ENCODE measurements around the gene NSG1. TPM values are rescaled to one million over a fixed set of nuclear protein-coding genes. Genes with fewer than 3 reads are reported as not detected.

Gene NSG1
- total RNA-seq, 1 donor from 2014 or later = not detected

DNA sequence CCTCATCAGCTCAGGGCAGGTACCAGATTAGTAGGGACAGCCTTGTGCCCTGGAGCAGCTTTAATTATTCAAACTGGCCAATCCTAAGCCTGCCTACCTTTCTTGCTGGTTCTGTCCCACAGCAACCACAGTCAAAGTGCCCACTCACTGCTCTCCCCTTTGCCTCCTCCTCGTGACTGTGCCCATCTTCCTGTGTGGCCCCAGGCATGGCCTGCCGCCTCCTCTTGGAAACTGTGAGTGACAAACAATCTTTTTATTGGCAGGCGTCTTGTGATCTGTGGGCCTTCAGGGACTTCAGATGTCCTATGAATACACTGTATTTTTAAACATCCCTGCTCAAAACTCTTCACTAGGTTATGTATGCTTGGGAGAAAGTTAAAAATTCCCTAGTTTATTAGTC is 22.8 kb upstream of the NSG1 start:
- H3K4me3 Mint-ChIP-seq = no peak overlapping the region

GRCh38 chr4:4364486-4365208 is 22.3 kb upstream of the NSG1 start:
- Mint-ChIP-seq H3K9me3 (peaks cover 6% of the 10 kb centered on the region), H3K36me3 (ENCODE audit: low read depth) (no peaks in the 10 kb centered on the region), H3K4me1 (no peaks in the 10 kb centered on the region), H3K27me3 (peaks cover 31% of the 10 kb centered on the region), H3K27ac (no peak overlapping the region), H3K4me3 (no peak overlapping the region)
- no peak for DNase-seq
- TF ChIP-seq, protein P1, sequence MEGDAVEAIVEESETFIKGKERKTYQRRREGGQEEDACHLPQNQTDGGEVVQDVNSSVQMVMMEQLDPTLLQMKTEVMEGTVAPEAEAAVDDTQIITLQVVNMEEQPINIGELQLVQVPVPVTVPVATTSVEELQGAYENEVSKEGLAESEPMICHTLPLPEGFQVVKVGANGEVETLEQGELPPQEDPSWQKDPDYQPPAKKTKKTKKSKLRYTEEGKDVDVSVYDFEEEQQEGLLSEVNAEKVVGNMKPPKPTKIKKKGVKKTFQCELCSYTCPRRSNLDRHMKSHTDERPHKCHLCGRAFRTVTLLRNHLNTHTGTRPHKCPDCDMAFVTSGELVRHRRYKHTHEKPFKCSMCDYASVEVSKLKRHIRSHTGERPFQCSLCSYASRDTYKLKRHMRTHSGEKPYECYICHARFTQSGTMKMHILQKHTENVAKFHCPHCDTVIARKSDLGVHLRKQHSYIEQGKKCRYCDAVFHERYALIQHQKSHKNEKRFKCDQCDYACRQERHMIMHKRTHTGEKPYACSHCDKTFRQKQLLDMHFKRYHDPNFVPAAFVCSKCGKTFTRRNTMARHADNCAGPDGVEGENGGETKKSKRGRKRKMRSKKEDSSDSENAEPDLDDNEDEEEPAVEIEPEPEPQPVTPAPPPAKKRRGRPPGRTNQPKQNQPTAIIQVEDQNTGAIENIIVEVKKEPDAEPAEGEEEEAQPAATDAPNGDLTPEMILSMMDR (IDR thresholded peaks at IDR 0.05) = no peak
- intact Hi-C loops (cut with micrococcal nuclease) = no loop called here
- POLR2A ChIA-PET = no interaction called here
- CTCF ChIA-PET = no interaction called here
- ATAC-seq (ENCODE audit: low read depth) = no peak

More for the DNA sequence above, 22.8 kb upstream of the NSG1 start:
- Mint-ChIP-seq H3K36me3 (ENCODE audit: low read depth) (no peaks in the 10 kb centered on the region), H3K9me3 (peaks cover 6% of the 10 kb centered on the region), H3K4me1 (no peaks in the 10 kb centered on the region), H3K27me3 (peaks cover 33% of the 10 kb centered on the region), H3K27ac (no peak overlapping the region)
- ChIA-PET CTCF (no interaction called here), POLR2A (no interaction called here)
- TF ChIP-seq, protein P1 (IDR thresholded peaks at IDR 0.05) = no peak
- no peak for DNase-seq
- ATAC-seq (ENCODE audit: low read depth) = no peak
- intact Hi-C loops (cut with micrococcal nuclease) = no loop called here

- peaks cover 8% of the 10 kb centered on the region for H3K27me3 Mint-ChIP-seq
- no peak for ATAC-seq (ENCODE audit: low read depth)
Measured at GRCh38 chr4:4368809-4369580, 17.9 kb upstream of the NSG1 start.

DNA sequence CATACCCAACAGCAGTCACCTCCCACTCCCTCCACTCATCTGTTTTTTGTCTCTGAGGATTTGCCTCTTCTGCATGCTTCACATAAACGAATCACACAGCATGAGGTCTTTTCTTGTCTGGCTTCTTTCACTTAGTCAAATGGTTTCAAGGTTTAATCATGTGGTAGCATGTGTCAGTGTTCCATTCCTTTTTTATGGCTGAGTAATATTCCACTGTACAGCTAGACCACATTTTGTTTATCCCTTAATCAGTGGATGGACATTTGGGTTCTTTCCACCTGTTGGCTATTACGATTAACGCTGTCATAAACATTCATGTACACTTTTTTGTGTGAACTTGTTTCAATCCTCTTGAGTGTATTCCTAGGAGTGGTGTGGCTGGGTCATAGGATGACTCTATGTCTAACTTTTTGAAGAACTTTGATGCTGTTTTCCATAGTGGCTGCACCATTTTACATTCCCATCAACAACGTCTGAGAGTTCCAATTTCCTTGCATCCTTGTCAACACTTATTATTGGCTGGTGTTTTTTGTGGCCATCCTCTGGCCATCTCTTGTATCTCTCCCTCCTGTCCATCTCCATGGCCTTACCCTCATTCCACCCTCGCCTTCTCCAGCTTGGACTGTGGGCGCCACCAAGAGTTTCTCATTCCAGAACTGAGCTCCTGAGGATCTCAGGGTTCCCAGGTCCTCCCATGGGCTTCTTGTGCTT is 12.4 kb upstream of the NSG1 start:
- POLR2A ChIA-PET = no interaction called here
- TF ChIP-seq, protein P1 (IDR thresholded peaks at IDR 0.05) = no peak
- H3K4me3 Mint-ChIP-seq = no peak overlapping the region
- no peaks in the 10 kb centered on the region for H3K36me3 Mint-ChIP-seq (ENCODE audit: low read depth)
- ATAC-seq (ENCODE audit: low read depth) (no peak), DNase-seq (no peak)
- no peaks in the 10 kb centered on the region for H3K4me1 Mint-ChIP-seq
- peaks cover 4% of the 10 kb centered on the region for H3K9me3 Mint-ChIP-seq
- H3K27ac Mint-ChIP-seq = no peak overlapping the region
- intact Hi-C loops (cut with micrococcal nuclease) = no loop called here
- peaks cover 9% of the 10 kb centered on the region for H3K27me3 Mint-ChIP-seq
- CTCF ChIA-PET = no interaction called here

More at GRCh38 chr4:4368809-4369580, 17.9 kb upstream of the NSG1 start:
- no peak for DNase-seq
- Mint-ChIP-seq H3K4me3 (no peak overlapping the region), H3K4me1 (no peaks in the 10 kb centered on the region), H3K9me3 (peaks cover 6% of the 10 kb centered on the region), H3K36me3 (ENCODE audit: low read depth) (no peaks in the 10 kb centered on the region), H3K27ac (no peak overlapping the region)
- intact Hi-C loops (cut with micrococcal nuclease) = no loop called here
- TF ChIP-seq, protein P1 (IDR thresholded peaks at IDR 0.05) = no peak
- POLR2A ChIA-PET = no interaction called here
- CTCF ChIA-PET = no interaction called here

DNA sequence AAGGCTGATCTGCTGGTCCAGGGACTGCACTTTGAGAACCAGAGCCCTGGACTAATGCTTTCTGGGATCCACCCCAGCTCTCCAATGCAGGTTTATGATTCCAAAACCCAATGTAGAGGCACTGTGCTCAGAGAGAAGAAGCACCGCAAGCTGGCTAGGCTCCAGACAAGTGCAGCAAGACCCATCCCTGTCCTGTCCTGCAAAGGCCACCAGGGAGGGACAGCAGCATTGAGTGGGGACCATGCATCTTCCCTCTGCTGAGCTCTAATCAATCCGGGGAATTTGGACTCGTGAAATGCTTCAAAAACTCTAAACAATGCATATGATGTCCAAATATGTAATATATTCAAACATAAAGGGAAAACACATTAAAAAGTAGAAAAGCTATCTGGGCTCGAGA is 10.8 kb upstream of the NSG1 start:
- H3K9me3 Mint-ChIP-seq = peaks cover 4% of the 10 kb centered on the region
- DNase-seq (no peak), ATAC-seq (ENCODE audit: low read depth) (no peak)
- peaks cover 12% of the 10 kb centered on the region for H3K27me3 Mint-ChIP-seq
- CTCF ChIA-PET = no interaction called here
- no peak overlapping the region for H3K27ac Mint-ChIP-seq
- no peak overlapping the region for H3K4me3 Mint-ChIP-seq
- TF ChIP-seq, protein P1 (IDR thresholded peaks at IDR 0.05) = no peak
- no peaks in the 10 kb centered on the region for H3K36me3 Mint-ChIP-seq (ENCODE audit: low read depth)
- POLR2A ChIA-PET = no interaction called here
- H3K4me1 Mint-ChIP-seq = no peaks in the 10 kb centered on the region
- intact Hi-C loops (cut with micrococcal nuclease) = no loop called here
